SK-N-SH treated with all-trans-retinoic acid at 6 μM for 48 hours (cell line): ENCODE data around the gene TMEM156.

ENCODE experiments used
- ATAC-seq: fragments of 200-7000 bp; cut with Tn5 transposase; 3 replicates; pipeline ENCODE4 v1.9.1; 2020; ENCODE audit warnings: mild to moderate bottlenecking, moderate library complexity
- BACH2 ChIP-seq: fragments of 250-450 bp; sonication (Bioruptor Pico); IDR thresholded peaks from 2 replicates; pipeline ENCODE4 v1.9.0; 2021; ENCODE audit warnings: mild to moderate bottlenecking, borderline replicate concordance
- CSDC2 ChIP-seq: fragments of 250-450 bp; sonication (Bioruptor Pico); IDR thresholded peaks from 2 replicates; pipeline ENCODE4 v1.5.0; 2020; ENCODE audit warnings: mild to moderate bottlenecking, moderate library complexity
- CSRNP3 ChIP-seq: fragments of 250-450 bp; sonication (Bioruptor Pico); IDR thresholded peaks from 2 replicates; pipeline ENCODE4 v1.5.1; 2021; ENCODE audit warnings: mild to moderate bottlenecking, moderate library complexity
- ESRRG ChIP-seq: fragments of 250-450 bp; sonication (Bioruptor Pico); IDR thresholded peaks from 2 replicates; pipeline ENCODE4 v1.6.1; 2021; ENCODE audit warnings: mild to moderate bottlenecking
- GLIS3 ChIP-seq: fragments of 250-450 bp; sonication (Bioruptor Pico); IDR thresholded peaks from 2 replicates; pipeline ENCODE4 v1.5.0; 2020; ENCODE audit warnings: mild to moderate bottlenecking, moderate library complexity
- ISL1 ChIP-seq: fragments of 250-450 bp; sonication (Bioruptor Pico); IDR thresholded peaks from 2 replicates; pipeline ENCODE4 v2.1.2; 2022; ENCODE audit warnings: mild to moderate bottlenecking, moderate library complexity
- OSR1 ChIP-seq: fragments of 250-450 bp; sonication (Bioruptor Pico); IDR thresholded peaks from 2 replicates; pipeline ENCODE4 v1.8.0; 2022; ENCODE audit warnings: moderate library complexity, mild to moderate bottlenecking, inconsistent platforms
- POU6F1 ChIP-seq: fragments of 250-450 bp; sonication (Bioruptor Pico); IDR thresholded peaks from 2 replicates; pipeline ENCODE4 v1.8.0; 2021; ENCODE audit warnings: low read depth, mild to moderate bottlenecking, moderate library complexity, borderline replicate concordance
- PPARA ChIP-seq: fragments of 250-450 bp; sonication (Bioruptor Pico); IDR thresholded peaks from 2 replicates; pipeline ENCODE4 v1.5.0; 2020; ENCODE audit warnings: mild to moderate bottlenecking, borderline replicate concordance
- RARB ChIP-seq: fragments of 250-450 bp; sonication (Bioruptor Pico); IDR thresholded peaks from 2 replicates; pipeline ENCODE4 v1.8.0; 2021; ENCODE audit warnings: mild to moderate bottlenecking, moderate library complexity
- TSHZ2 ChIP-seq: fragments of 250-450 bp; sonication (Bioruptor Pico); IDR thresholded peaks from 2 replicates; pipeline ENCODE4 v1.5.0; 2020; ENCODE audit warnings: mild to moderate bottlenecking, moderate library complexity
- ZFP3 ChIP-seq: fragments of 250-450 bp; sonication (Bioruptor Pico); IDR thresholded peaks from 2 replicates; pipeline ENCODE4 v1.5.0; 2020; ENCODE audit warnings: mild to moderate bottlenecking, moderate library complexity
- ZNF565 ChIP-seq: fragments of 450-650 bp; formaldehyde crosslinking; conservative IDR thresholded peaks from 2 replicates; pipeline ENCODE4 v1.5.0; 2020; ENCODE audit warnings: low read depth, mild to moderate bottlenecking, moderate library complexity
- ZNF70 ChIP-seq: fragments of 450-650 bp; formaldehyde crosslinking; IDR thresholded peaks from 2 replicates; pipeline ENCODE4 v1.5.0; 2020; ENCODE audit warnings: mild to moderate bottlenecking, moderate library complexity
- ZNF8 ChIP-seq: fragments of 450-650 bp; formaldehyde crosslinking; IDR thresholded peaks from 2 replicates; pipeline ENCODE4 v1.5.0; 2020; ENCODE audit warnings: mild to moderate bottlenecking, moderate library complexity
- TF ChIP-seq, protein P1 (sequence below): fragments of 250-450 bp; sonication (Bioruptor Pico); IDR thresholded peaks from 2 replicates; pipeline ENCODE4 v1.8.0; 2020; ENCODE audit warnings: mild to moderate bottlenecking, moderate library complexity, borderline replicate concordance

TMEM156 gene

DNA sequence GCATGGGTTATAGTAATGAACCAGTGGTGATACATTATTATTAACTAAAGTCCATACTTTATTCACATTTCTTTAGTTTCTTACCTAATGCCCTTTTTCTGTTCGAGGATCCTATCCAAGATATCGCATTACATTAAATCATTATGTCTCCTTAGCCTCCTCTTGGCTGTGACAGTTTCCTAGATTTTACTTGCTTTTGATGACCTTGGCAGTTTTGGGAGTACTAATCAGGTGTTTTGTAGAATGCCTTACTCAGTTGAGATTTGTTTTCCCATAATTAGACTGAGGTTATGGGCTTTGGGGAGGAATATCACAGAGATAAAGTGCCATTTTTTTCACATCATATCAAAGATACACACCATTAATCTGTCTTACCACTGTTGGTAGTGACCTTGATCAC lies 34.8 kb upstream of the TMEM156 start:
- TF ChIP-seq CSRNP3 (CRISPR knock-in tag) (no peak), POU6F1 (CRISPR knock-in tag) (no peak), OSR1 (CRISPR knock-in tag) (no peak), GLIS3 (CRISPR knock-in tag) (no peak), ZFP3 (CRISPR knock-in tag) (no peak), TSHZ2 (CRISPR knock-in tag) (no peak), ZNF8 (CRISPR knock-in tag) (no peak), PPARA (CRISPR knock-in tag) (no peak), BACH2 (CRISPR knock-in tag) (no peak), CSDC2 (no peak)
- TF ChIP-seq, all 23 proteins: peak for 0
- ATAC-seq, result no peak

GRCh38 chr4:39066371-39066770 lies 34.2 kb upstream of the TMEM156 start:
- TF ChIP-seq POU6F1 (CRISPR knock-in tag) (no peak), TSHZ2 (CRISPR knock-in tag) (no peak), ZNF565 (CRISPR knock-in tag) (no peak), ZFP3 (CRISPR knock-in tag) (no peak), ZNF8 (CRISPR knock-in tag) (no peak), ISL1 (CRISPR knock-in tag) (no peak), GLIS3 (CRISPR knock-in tag) (no peak)
- TF ChIP-seq, protein P1, sequence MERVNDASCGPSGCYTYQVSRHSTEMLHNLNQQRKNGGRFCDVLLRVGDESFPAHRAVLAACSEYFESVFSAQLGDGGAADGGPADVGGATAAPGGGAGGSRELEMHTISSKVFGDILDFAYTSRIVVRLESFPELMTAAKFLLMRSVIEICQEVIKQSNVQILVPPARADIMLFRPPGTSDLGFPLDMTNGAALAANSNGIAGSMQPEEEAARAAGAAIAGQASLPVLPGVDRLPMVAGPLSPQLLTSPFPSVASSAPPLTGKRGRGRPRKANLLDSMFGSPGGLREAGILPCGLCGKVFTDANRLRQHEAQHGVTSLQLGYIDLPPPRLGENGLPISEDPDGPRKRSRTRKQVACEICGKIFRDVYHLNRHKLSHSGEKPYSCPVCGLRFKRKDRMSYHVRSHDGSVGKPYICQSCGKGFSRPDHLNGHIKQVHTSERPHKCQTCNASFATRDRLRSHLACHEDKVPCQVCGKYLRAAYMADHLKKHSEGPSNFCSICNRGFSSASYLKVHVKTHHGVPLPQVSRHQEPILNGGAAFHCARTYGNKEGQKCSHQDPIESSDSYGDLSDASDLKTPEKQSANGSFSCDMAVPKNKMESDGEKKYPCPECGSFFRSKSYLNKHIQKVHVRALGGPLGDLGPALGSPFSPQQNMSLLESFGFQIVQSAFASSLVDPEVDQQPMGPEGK (CRISPR knock-in tag), result no peak
- ATAC-seq, result no peak

DNA sequence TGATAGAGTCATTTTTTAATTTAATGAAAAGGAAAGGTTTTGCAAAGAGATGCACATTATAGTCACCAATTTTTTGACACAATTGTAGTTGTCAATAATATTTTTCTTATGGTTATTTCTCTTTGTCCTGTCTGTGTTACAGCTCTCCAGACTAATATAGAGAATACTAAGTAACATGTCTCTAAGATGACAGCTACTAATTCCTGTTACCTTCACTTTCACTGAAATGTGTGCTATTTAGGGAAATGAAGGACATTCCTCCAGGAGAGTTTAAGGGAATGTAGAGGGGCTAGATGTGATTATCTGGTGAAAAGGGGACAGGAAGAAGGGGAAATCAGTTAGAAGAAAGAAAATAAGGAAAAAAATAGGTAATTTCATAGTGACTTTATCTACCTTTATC lies 31.2 kb upstream of the TMEM156 start:
- no peak for TF ChIP-seq ZNF70 (CRISPR knock-in tag)
- no peak for TF ChIP-seq RARB (CRISPR knock-in tag)
- no peak for TF ChIP-seq ESRRG (CRISPR knock-in tag)
- ATAC-seq, result no peak
